DND-41 (cell line): ENCODE data around the gene TBX4.

Source experiments
- ATAC-seq: fragments of 200-7000 bp; cut with Tn5 transposase; 3 replicates; pipeline ENCODE4 v1.9.1; 2021; ENCODE audit warnings: low read depth; ENCODE audit not compliant: insufficient read depth
- DNase-seq: peaks from one replicate; pipeline ENCODE4 v3.0.0-alpha.2; 2020
- H2AFZ ChIP-seq: 2 replicates; pipeline ENCODE4 v1.6.0; 2012; ENCODE audit warnings: low read depth, low read length
- H3K27ac ChIP-seq: 2 replicates; pipeline ENCODE4 v1.5.1; 2012; ENCODE audit warnings: low read length, inconsistent platforms
- H3K27me3 ChIP-seq: fragments of 200-600 bp; sonication (generic); 2 replicates; pipeline ENCODE4 v1.6.0; 2012; ENCODE audit warnings: low read length, mild to moderate bottlenecking, inconsistent platforms; ENCODE audit not compliant: insufficient read depth, poor library complexity
- H3K36me3 ChIP-seq: 2 replicates; pipeline ENCODE4 v1.5.1; 2012; ENCODE audit warnings: low read length, inconsistent platforms; ENCODE audit not compliant: insufficient read depth
- H3K4me1 ChIP-seq: 2 replicates; pipeline ENCODE4 v1.5.1; 2012; ENCODE audit warnings: mild to moderate bottlenecking, low read length; ENCODE audit not compliant: insufficient read depth
- H3K4me2 ChIP-seq: 2 replicates; pipeline ENCODE4 v1.6.0; 2012; ENCODE audit warnings: mild to moderate bottlenecking, moderate library complexity, low read length, inconsistent platforms; ENCODE audit not compliant: insufficient read depth
- H3K4me3 ChIP-seq, 2 experiments: fragments of 200-600 bp in 1 of 2; shearing (Covaris generic) in 1 of 2; 2 replicates each; pipeline ENCODE4 v1.5.1; 2012 to 2016; ENCODE audit warnings: inconsistent platforms in 2 of 2, low read length in 2 of 2, mild to moderate bottlenecking in 2 of 2, low read depth in 1 of 2, moderate library complexity in 1 of 2
- H3K79me2 ChIP-seq: 2 replicates; pipeline ENCODE4 v1.6.0; 2012; ENCODE audit warnings: low read length, inconsistent platforms; ENCODE audit not compliant: insufficient read depth
- H3K9ac ChIP-seq: 2 replicates; pipeline ENCODE4 v1.6.0; 2012; ENCODE audit warnings: low read depth, mild to moderate bottlenecking, inconsistent platforms, low read length, moderate library complexity
- H3K9me3 ChIP-seq: 2 replicates; pipeline ENCODE4 v1.5.1; 2012; ENCODE audit warnings: low read length, moderate library complexity, mild to moderate bottlenecking, inconsistent platforms; ENCODE audit not compliant: insufficient read depth, severe bottlenecking
- H4K20me1 ChIP-seq: 2 replicates; pipeline ENCODE4 v1.6.0; 2012; ENCODE audit warnings: low read length; ENCODE audit not compliant: insufficient read depth
- EZH2 ChIP-seq: IDR thresholded peaks from 3 replicates; pipeline ENCODE4 v1.6.1; 2012; ENCODE audit warnings: borderline replicate concordance, low read depth, mild to moderate bottlenecking, moderate library complexity, low read length, inconsistent platforms; ENCODE audit not compliant: severe bottlenecking
- TF ChIP-seq, protein P1 (sequence below): IDR thresholded peaks from 2 replicates; pipeline ENCODE4 v1.5.1; 2012; ENCODE audit warnings: borderline replicate concordance, low read length, moderate library complexity, mild to moderate bottlenecking; ENCODE audit not compliant: poor library complexity, severe bottlenecking; ENCODE audit errors: extremely low read depth

Gene TBX4

GRCh38 chr17:61475726-61476125 is 23.5 kb downstream of the TBX4 start:
- H3K79me2 ChIP-seq, result no peaks in the 10 kb centered on the region
- ATAC-seq, result no peak
- no peak overlapping the region for H3K27ac ChIP-seq
- H4K20me1 ChIP-seq, result no peaks in the 10 kb centered on the region
- no peak for DNase-seq
- H3K4me3 ChIP-seq, result no peak overlapping the region
- H2AFZ ChIP-seq, result no peak overlapping the region
- H3K4me2 ChIP-seq, result no peak overlapping the region
- H3K4me1 ChIP-seq, result no peaks in the 10 kb centered on the region
- H3K36me3 ChIP-seq, result no peaks in the 10 kb centered on the region
- H3K9ac ChIP-seq, result no peak overlapping the region
- TF ChIP-seq, protein P1, sequence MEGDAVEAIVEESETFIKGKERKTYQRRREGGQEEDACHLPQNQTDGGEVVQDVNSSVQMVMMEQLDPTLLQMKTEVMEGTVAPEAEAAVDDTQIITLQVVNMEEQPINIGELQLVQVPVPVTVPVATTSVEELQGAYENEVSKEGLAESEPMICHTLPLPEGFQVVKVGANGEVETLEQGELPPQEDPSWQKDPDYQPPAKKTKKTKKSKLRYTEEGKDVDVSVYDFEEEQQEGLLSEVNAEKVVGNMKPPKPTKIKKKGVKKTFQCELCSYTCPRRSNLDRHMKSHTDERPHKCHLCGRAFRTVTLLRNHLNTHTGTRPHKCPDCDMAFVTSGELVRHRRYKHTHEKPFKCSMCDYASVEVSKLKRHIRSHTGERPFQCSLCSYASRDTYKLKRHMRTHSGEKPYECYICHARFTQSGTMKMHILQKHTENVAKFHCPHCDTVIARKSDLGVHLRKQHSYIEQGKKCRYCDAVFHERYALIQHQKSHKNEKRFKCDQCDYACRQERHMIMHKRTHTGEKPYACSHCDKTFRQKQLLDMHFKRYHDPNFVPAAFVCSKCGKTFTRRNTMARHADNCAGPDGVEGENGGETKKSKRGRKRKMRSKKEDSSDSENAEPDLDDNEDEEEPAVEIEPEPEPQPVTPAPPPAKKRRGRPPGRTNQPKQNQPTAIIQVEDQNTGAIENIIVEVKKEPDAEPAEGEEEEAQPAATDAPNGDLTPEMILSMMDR, result no peak
- no peak for TF ChIP-seq EZH2
- H3K9me3 ChIP-seq, result no peaks in the 10 kb centered on the region
- peaks cover 20% of the 10 kb centered on the region for H3K27me3 ChIP-seq

GRCh38 chr17:61476476-61477203 is 24.4 kb downstream of the TBX4 start:
- Histone ChIP-seq H3K9ac (no peak overlapping the region), H3K79me2 (no peaks in the 10 kb centered on the region), H3K27ac (no peak overlapping the region), H3K4me2 (no peak overlapping the region), H3K4me3 (no peak overlapping the region), H3K9me3 (no peaks in the 10 kb centered on the region), H4K20me1 (no peaks in the 10 kb centered on the region), H3K36me3 (no peaks in the 10 kb centered on the region), H2AFZ (no peak overlapping the region), H3K27me3 (peaks cover 20% of the 10 kb centered on the region), H3K4me1 (no peaks in the 10 kb centered on the region)
- ATAC-seq, result no peak
- TF ChIP-seq EZH2, result no peak
- TF ChIP-seq, protein P1, result no peak
- DNase-seq, result no peak

DNA sequence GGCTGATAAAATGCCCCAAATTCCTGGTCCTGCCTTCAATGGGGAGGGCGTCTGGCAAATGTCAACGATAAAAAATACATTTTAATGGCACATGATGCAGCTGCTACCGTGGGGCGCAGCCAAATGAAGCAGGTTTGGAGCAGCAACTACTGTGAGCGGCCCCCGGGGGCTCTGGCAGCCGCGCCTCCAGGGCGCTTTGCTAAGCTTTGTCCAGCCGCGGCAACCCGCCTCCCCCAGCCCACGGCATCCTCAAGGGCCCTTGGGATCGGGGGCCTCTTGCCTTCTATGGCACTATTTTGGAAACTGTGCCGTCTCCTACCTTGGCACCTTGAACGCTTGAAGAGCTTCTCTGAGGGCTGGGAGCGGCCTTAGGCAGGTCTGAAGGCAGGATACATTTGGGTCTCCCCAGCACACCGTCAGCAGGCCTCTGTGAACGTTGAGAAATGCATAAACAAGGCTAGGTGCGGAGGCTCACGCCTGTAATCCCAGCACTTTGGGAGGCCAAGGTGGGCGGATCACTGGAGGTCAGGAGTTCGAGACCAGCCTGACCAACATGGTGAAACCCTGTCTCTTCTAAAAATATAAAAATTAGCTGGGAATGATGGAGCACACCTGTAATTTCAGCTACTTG is 25.1 kb downstream of the TBX4 start:
- no peaks in the 10 kb centered on the region for H3K79me2 ChIP-seq
- DNase-seq, result no peak
- no peaks in the 10 kb centered on the region for H3K4me1 ChIP-seq
- ATAC-seq, result no peak
- H4K20me1 ChIP-seq, result no peaks in the 10 kb centered on the region
- H3K27me3 ChIP-seq, result peaks cover 15% of the 10 kb centered on the region
- no peak overlapping the region for H3K4me2 ChIP-seq
- no peak overlapping the region for H3K4me3 ChIP-seq
- no peaks in the 10 kb centered on the region for H3K36me3 ChIP-seq
- H3K9ac ChIP-seq, result no peak overlapping the region
- H2AFZ ChIP-seq, result no peak overlapping the region
- TF ChIP-seq, protein P1, result no peak
- TF ChIP-seq EZH2, result no peak
- H3K27ac ChIP-seq, result no peak overlapping the region
- H3K9me3 ChIP-seq, result no peaks in the 10 kb centered on the region
